HG02970 (cell line): ENCODE results near the gene STARD13.

ENCODE experiments used
- ATAC-seq: cut with Tn5 transposase; IDR thresholded peaks from one replicate; pipeline ENCODE4 v1.9.1; 2021; ENCODE audit warnings: mild to moderate bottlenecking, moderate library complexity, moderate number of reproducible peaks; ENCODE audit not compliant: unreplicated experiment, low FRiP score

The STARD13 gene

DNA sequence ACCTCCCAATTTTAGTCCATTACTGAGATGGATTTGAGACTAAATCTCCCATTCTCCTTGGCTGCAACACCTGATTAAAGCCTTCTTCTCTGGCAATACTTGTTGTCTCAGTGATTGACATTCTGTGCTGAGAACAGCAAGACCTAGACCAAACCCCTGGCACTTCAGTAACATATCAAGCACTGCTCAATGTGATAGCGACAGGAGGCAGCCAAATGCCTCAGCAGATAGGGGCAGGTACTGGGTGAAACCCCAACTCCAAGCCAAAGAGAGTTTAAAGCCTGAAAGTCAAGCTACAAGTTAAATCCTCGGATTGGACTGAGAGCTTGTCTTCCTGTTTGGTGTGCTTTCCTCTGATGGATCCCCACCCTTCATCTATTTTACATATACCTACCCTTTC lies 52.7 kb downstream of the STARD13 start:
- ATAC-seq = no peak

DNA sequence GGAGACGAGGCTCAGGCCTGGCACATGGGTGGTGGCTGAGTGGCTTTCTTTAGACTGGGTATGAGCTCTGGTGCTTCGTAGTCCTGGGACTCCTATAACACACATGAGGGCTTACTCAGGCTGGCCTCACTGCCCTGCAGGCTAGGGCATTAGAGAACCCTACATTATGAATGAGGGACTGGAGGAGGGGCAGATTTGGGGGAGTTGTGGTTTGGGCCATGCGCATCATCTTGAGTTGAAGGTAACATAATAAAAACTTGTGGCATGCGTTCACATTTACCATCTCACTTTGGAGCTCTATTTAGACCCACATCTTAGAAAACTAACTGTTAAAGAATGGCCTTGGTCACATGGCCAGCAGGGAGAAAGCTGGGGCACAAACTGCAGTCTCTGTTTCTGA lies 54.2 kb downstream of the STARD13 start:
- ATAC-seq = no peak

DNA sequence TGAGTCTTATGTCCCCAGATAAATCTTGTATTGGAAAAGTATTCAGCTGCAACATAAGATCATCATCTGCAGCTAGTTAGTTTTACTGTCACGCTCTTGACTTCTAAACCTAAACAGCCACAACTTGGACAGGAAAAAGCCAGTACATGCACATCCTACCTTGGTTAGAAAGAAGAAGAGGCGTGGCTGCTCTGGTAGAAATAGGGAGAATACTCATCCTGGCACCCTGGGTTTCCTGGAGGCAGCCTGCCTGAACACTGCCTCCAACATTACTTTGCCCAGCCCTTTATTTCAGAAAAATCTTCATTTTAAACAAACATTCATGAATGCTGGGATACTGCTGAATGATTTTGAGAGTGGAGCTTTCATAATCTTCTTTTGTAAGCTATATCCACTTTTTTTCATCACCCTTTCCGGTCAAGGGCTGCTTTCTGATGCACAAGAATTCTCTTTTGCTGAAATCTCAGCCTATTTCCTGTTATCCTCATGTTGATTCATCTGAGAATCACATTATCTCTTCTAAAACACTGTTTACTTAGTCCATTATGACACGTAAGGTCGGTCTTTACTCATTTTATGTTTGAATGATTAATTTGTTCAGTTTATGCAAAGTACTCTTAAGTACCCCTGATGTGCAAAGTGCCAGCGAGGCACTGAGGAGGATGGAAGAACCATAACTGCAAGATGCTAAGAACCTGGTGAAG lies 55.2 kb downstream of the STARD13 start:
- no peak for ATAC-seq

DNA sequence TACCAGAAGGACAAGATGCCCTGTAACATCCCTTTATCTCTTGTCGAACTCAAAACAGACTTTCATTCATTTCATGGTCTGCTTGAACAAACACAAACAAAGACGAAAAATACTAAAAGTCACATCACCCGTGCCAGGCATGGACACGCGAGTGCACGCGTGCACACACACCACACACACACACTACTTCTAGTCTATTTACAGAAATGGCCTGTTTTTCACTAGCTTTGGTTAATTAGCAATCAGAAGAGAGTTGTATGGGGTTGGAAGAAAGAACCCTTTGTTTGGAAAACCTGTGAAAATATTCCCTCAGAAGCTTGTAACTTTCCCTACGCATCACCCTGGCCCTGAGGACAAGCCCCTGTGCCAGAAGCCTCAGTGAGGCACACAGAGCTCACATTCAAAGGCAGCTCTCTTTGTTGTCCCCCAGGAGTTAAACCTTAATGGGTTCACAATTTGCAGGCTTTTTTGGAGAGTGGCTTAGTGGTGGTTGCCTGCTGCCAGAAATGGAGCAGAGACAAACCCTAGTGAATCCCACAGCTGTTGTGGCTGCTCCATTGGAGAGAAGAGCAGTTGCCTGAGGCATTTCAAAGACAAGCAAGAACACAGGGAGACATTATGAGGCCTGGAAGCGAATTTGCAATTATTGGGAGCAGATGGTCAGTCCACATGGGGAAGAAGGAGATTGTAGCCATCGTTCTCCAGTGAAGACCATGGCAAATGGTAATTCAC lies 55.9 kb downstream of the STARD13 start:
- no peak for ATAC-seq

DNA sequence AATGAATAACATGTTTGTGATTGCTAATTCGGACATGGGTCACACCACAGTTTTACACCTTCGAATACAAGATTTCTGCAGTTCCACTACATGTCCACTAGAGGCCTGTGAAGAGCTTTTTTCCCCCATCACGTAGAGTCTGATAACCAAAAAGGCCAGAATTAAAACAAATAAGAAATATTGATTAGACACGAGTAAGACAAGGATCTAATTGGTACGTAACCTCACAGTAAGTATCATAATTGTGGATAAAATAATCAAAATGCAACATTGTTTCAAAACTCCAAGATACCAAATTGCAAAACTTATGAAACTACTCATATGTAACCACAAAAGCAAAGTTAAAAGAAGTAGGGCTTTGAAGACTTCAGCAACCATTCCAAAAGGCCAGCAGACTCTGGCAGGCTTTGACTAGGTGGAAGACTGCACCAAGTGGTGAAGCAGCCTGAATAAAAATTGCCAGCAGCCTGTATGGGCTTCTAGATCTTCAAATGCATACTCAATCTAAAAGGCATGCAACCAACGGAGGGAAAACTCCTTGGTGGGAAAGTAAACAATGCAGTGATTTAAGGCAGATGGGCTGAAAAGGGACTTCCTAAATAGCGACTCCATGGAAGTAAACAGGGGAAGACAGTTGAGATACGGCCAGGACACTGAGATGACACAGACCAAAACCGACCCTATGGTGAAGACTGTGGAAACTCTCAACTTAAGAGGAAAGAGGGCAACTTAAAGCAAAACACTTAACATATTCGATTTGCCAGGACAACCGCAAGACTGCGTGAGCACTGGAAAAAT lies 56.7 kb downstream of the STARD13 start:
- ATAC-seq = peak; percentile 86

DNA sequence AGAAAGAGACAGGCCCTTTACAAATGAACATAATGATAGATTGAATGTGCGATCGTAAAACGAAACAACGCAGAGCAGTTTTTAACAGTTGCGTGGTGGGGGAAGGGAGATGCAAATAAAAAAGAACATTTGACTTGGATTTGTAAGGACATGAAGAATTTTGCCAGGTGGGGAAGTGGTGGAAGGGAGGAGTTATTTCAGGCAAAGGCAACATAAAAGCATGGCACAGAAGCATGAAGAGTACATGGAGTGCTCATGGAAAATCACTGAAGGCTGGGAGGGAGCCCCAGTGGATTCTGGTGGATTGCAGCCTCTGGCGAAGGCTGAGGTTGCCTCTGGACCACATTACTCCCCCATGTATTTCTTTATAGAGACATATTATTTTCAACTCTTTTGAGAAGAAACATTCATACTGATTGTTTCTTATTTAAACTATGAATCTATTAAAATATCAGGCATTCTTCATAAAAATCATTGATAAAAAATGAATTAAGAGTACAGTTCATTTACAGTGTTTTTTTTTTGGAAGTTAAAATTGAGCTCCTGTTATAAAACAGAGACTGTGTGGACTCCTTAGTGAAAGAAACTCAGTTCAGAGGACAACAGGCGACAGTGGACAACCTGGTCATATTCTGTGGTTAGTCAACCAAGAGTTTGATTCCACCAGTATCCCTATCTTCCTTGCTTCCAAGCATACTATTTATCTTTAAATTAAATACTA lies 57.5 kb downstream of the STARD13 start:
- ATAC-seq = no peak

DNA sequence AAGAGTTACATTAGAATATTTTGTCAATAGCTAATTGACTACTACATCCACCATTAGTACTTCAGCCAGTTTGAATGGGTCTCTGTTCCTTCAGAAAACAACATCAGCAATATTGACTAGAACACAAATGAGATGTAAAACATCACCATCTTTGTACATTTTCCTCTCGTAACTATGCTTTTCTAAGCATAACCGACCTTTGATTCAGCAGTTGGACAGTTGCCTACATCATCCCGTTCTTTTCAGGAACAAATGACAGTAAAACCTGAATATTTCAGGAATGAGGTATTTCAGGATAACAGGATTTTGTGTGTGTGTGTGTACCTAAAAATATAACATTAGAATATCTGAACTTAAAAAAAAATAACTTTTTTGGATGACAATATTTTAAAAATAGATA lies 60.9 kb downstream of the STARD13 start:
- ATAC-seq = no peak

DNA sequence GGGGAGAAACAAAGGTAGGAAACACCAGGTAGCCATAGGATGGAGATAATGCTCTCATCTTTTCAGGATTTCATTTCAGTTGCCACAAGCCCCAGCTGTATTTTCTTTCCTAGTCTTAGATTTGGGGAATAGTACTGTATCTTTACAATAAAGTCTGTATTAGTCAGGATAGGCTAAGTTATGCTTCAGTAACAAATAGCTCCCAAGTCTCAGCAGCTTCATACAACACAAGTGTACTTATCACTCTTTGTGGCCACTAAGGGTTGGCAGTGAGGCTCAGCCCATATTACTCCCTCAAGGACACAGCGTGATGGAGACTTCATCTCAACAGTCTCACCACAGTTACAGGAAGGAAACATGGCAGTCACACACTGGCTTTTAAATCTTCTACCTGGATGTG lies 61.4 kb downstream of the STARD13 start:
- no peak for ATAC-seq

DNA sequence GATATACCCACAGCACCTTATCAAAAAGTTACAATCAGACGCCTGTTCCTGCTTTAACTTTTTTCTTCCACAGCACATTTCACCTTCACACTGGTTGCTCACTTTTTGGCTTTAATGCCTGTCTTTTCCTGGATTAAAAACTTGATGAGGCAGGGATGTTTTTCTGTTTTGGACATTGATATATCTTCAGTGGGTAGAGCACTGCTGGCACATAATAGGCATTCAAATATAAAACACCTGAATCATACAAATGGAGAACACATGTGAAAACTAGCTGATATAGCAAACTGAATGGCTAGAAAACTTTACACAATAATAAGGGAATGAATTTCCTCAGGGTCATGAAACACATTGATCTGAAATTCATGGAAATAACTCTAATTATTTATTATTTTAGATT lies 65.6 kb downstream of the STARD13 start:
- ATAC-seq = no peak

DNA sequence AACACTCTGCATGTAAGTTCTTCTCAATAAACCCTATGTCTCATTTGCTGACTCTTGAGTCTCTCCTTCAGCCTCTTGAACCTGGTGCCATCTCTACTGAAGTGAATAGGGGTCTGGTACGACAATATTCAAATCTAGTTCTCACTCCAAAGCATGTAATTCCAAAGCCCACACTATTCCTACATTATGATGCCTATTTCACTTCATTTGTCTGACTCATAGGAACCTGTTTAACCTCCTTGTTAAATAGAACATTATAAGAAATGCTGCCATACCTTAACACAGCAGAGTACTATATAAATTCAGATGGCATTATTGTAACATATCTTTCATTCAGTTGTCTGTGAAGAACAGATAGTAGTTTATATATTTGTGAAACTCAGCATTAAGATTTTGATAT lies 67.1 kb downstream of the STARD13 start:
- ATAC-seq = no peak

DNA sequence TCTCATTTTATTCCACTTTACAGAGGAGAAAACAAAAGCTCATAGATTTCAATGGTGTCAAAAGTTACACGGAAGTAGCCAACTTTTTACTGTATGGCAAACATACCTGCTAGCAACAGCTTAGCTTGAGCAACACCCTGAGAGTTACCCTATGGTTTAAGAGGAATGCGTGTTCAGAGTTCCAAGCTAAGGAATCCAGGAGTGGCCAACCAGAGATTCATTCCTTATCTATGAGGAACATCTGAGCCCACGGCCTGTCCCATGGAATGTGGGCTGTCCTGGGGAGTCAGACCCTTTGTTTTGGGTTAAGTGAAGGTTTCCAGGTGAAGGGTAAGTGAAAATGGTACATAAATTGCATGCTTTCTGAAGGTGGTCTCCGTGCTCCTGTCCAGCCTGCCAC lies 67.5 kb downstream of the STARD13 start:
- ATAC-seq = no peak

DNA sequence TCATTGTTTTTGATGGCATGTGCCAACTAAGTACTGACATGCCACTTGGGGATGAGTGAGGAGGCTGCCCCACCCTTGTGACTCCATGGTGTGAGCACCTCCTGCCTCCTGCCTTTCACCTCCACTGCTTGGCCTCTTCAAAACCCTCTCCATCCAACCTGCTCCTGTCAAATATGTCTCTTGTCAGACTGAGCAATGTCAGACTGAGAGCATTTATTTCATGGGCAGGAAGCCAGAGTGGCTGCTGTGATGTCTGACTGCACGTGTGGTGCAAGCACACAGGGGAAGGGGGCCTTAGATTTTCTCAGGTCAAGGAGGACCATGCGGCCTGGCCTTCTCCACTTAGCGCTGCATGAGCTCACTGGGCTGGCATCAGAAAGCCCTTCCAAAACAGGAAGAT lies 68.3 kb downstream of the STARD13 start:
- no peak for ATAC-seq

DNA sequence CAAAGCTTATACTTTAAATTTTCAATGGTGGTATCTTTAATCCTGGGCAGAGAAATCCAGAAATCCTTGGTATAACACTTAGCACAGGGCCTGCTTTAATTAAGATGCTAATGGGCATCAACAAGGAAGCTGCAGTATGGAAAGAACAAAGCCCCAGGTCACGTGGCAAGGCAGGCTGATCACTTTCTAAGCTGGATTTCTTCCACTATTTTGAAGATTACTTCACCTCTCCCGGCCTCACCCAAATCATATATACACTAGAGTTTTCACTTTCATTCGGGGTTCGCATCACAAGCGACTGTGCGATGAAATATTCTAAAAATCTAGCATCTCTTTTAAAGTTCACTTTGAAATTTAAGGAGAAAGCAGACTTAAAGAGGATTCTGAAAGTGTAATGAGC lies 71.8 kb downstream of the STARD13 start:
- ATAC-seq = no peak

DNA sequence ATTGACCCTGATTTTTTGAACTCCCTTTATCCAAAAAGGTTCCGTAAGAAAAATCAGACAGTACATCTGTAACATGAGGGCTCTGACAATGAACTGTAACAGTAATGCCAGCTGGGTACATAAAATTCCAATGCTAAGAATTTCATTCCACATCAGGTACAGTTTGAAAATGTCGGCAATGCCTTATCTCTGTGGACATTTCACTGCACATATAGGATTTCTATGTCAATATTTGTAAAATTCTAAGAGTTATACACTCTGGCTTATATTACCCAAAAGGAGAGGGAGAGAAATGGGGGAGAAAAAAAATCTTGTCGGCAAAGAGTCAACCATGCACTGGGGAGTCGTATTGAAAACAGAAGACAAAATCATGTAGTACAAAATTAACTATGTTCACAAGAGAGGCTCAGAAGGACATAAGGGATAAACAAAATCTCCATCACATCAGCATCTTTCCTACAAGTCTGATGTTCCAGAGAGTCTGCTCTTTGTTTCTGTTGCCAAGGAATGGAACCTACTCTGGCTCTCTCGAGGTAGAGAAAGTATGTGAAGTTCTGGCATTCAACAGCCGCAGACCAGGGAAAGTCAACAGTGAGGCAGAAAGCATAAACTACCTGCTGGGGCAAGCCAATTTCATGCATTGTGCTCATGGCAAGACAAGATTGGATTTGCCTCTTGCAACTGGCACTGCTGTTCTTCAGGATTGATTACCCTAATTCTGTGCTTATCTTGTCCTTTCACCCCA lies 72.4 kb downstream of the STARD13 start:
- ATAC-seq = no peak

DNA sequence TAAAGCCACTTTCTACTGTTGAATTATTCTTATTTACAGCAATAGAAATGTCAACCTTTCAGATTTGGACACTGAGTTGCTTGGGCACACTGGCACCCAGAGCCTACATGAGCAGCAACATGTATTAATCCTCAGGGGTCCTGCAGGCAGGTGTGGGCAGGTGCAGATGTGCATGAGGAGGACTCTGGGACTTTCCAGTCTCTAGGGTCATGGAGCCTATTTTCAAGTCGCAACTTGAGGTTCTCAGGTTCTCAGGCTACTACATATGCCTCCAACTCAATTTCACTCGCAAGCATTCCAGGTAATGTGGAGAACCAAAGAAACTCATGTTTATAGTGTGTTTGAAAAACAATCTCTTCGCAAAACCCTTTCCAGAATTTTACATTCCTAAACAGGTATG lies 73.2 kb downstream of the STARD13 start:
- no peak for ATAC-seq

DNA sequence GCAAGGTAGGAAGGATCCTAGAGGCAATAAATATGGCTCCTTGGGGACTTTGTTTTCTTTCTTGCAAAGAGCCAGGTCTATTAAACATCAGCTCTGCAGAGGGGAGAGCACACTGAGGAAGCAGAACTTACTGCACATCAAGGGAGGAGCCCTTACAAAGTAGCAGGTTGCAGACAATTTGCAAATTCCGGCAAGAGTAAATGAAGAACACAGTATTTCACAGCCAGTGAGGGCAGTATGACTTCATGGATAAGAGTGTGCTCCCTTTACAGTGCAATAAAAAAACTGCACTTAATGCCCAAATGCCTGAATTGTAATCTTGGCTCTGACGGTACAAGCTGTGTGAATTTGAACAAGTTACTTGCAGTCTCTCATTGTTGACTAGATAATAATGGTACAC lies 75.5 kb downstream of the STARD13 start:
- ATAC-seq = no peak

DNA sequence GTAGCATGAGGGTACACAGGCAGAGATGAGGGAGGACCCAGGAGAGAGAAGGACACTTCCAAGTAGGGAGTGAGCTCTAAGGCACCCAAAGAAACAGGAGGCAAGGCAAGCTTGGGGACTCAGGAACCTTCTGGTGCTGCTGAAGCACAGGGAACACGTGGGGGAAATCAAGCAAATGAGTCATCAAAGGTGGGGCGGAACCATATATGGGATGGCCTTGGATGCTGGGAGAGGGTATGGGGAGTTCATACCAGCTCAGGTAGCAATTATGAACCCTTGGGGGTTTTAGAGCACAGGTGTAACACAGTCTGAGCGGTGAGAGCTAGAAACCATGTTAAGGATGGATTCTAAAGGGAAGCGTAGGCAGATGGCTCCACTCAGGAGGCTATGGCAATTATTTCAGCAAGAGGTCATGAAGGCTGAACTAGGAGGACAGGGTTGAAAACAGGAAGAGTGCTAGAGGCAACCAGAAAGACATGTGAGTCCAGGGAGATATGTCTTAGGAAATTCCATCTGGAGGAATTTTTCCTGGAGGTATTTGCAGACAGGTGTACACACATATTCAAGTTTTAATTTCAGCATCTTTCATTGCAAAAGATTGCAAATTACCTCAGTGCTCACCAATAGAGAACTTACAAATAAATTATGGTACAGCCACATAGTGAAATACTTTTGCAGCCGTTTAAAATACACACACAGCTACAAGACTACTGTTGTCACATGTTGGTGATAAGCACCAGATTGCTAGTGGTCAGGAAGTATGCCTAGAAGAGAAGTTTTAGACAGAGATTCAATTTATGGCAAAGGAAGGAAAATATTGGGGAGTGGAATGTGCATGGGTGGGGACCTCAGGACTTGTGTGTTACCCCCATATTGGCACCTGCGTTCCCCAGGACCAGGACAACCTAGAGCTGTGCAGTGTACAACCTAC lies 77.0 kb downstream of the STARD13 start:
- no peak for ATAC-seq

DNA sequence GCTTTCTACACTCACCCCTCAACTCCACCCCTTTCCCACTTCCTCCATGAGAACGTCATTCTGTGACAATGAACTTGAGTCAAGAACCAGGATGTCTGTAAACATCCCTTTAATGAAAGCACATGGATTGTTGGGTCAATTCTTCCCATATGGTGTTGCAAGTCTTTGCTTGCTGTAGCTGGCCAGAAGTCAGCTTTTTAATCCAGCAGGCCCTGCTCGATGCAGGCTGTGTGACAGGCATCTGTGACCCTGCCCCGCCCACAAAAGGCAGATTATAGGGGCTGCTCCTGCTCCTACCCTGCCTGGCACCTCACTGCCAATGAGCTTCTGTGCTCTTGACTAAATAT lies 78.0 kb downstream of the STARD13 start:
- no peak for ATAC-seq

DNA sequence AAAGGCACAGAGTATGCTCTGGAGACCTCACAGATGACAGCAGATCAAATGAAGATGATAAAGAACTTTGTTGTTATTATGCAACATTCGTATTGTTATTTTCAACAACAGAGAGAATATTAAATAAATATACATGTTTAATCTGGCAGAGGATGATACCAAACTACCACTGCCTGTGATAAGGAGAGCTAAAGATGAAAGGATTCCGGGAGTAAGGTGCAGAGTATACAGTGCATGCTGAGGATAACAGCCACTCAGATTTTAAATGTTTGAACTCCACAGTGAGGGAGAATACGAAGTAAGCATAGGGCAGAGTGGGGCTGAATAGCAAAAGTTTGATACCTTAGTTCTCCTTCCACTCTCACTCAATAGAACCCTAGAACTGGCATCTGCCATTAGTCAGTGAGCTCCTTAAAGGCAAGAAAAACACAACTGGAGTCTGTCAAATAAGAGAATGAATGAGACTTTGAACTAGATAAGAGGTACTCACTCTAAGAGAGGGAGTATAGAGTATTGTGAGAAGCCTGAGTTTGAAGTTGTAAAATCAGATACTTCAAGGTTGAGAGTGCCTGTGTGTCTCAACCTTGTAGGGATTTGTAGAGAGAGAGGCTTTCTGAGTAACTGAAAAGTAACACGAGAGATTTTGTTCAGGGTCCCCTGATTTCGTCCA lies 78.5 kb downstream of the STARD13 start:
- no peak for ATAC-seq
